Measurements from ENCODE around the gene ARHGAP33. TPM values are rescaled to one million over a fixed set of nuclear protein-coding genes. Genes with fewer than 3 reads are reported as not detected.
"Not testable (repeated sequence)": the region's sequence is repeated elsewhere in the genome, so short reads cannot be mapped to it uniquely, and the experiment has no call there.

The ARHGAP33 gene
- polyA plus RNA-seq, 1 of the 3 experiments (the other 2 are of a cell fraction), result 7.8 TPM

DNA sequence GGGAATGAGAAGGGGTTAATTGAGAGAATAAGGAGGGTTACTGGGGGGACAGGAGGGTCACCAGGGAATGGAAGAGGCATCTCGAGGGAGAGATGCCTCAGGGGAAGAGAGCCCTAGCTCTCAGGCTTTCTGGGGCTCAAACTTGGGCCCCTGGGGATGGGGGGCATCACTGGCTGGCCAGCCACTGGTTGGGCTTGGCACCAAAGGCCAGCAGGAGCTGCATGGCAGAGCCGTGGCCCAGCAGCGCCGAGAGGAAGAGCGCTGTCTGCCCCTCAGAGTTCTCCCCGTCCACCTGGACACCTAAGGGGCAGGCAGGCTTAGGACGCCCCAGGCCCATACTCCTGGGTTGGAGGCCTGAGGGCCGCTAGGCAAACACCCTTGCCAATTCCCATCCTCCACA, 17.5 kb downstream of the ARHGAP33 start (continued):
- no peak for TF ChIP-seq GABPA (IDR thresholded peaks at IDR 0.05; ENCODE audit: low read depth)
- TF ChIP-seq RAD21 (IDR thresholded peaks at IDR 0.05; ENCODE audit: low read length), result no peak
- TF ChIP-seq, protein P1, sequence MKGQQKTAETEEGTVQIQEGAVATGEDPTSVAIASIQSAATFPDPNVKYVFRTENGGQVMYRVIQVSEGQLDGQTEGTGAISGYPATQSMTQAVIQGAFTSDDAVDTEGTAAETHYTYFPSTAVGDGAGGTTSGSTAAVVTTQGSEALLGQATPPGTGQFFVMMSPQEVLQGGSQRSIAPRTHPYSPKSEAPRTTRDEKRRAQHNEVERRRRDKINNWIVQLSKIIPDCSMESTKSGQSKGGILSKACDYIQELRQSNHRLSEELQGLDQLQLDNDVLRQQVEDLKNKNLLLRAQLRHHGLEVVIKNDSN (IDR thresholded peaks at IDR 0.05; ENCODE audit: borderline replicate concordance, low read depth), result no peak
- TF ChIP-seq, protein P2, sequence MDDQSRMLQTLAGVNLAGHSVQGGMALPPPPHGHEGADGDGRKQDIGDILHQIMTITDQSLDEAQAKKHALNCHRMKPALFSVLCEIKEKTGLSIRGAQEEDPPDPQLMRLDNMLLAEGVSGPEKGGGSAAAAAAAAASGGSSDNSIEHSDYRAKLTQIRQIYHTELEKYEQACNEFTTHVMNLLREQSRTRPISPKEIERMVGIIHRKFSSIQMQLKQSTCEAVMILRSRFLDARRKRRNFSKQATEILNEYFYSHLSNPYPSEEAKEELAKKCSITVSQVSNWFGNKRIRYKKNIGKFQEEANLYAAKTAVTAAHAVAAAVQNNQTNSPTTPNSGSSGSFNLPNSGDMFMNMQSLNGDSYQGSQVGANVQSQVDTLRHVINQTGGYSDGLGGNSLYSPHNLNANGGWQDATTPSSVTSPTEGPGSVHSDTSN (IDR thresholded peaks at IDR 0.05), result no peak

DNA sequence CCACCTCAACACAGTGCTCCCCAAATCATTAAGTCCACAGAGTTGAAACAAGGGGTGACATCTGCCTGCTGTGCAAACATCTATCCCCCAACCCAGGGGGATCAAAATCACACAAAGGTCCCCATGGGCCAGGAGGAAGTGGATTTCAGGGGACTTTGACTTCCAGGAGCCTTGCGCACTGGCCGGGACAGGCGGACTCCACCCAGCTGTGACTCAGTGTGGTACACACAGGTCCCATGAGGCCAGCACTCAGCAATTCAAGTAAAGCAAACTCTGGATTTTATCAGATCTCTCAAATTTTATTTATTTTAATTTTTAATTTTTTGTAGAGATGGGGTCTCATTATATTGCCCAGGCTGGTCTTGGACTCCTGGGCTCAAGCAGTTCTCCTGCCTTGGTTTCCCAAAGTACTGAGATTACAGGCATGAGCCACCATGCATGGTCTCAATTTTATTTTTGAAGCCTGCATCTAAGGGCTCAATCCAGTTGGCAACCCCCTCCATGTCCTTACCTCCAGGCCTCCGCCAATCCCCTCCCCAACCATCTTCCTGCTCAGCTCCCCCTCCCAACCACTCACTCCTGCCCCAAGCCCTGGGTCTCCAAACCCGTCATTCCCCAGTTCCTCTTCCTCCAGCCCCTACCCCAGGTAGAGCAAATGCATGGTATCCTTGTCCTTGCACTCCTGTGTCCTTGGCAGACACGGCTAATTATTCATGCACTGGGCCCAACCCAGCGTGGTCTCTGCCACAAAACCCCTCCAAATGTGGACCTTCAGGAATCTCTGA, 18.2 kb downstream of the ARHGAP33 start:
- POLR2A ChIA-PET, result no interaction called here
- CTCF ChIA-PET, result no interaction called here

DNA sequence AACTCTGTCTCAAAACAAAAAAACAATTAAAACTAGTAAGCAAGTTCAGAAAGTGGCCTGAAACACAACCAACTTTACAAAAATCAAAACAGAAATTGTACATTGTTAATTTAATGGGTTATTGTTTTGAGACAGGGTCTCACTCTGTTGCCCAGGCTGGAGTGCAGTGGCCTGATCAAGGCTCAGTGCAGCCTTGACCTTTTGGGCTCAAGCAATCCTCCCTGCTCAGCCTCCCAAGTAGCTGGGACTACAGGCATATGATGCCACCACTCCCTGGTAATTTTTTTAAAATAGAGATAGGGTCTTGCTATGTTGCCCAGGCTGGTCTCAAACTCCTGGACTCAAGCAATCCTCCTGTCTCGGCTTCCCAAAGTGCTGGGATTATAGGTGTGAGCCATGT, 20.2 kb downstream of the ARHGAP33 start:
- H3K9me3 ChIP-seq; H3K9me2 ChIP-seq; H3K9ac ChIP-seq; DNase-seq; POLR2A ChIA-PET; H3K4me3 ChIP-seq (ENCODE audit: low read depth in 2 of 2, low read length in 1 of 2); H3K36me3 ChIP-seq (replicated peaks in 1 of 2; ENCODE audit: control insufficient read depth in 1 of 2, insufficient read depth in 2 of 2, low read length in 1 of 2); H2AFZ ChIP-seq (ENCODE audit: low read depth); H3K27ac ChIP-seq (ENCODE audit: low read depth in 2 of 2, low read length in 1 of 2); H3K4me2 ChIP-seq; CTCF ChIA-PET; H3K79me2 ChIP-seq (ENCODE audit: insufficient read depth); H3K4me1 ChIP-seq (ENCODE audit: control insufficient read depth in 1 of 2, insufficient read depth in 2 of 2, low read depth in 1 of 2, low read length in 1 of 2); H4K20me1 ChIP-seq (ENCODE audit: insufficient read depth); H3F3A ChIP-seq (replicated peaks; ENCODE audit: insufficient read depth): not testable (repeated sequence)
- H3K27me3 ChIP-seq (ENCODE audit: insufficient read depth), result peaks cover 14% of the 10 kb centered on the region; the same call in 1 of the 2 replicates
- 57% methylated on average over 1 of the region's 1 CpG for WGBS (ENCODE audit: low lambda C conversion rate)

More for the DNA sequence above, 18.2 kb downstream of the ARHGAP33 start:
- Histone ChIP-seq H3K4me3 (ENCODE audit: low read depth in 2 of 2, low read length in 1 of 2) (no peak overlapping the region), H3K27ac (ENCODE audit: low read depth in 2 of 2, low read length in 1 of 2) (no peak overlapping the region), H3K4me2 (no peak overlapping the region), H3K79me2 (ENCODE audit: insufficient read depth) (no peaks in the 10 kb centered on the region), H3K9me2 (no peaks in the 10 kb centered on the region), H3K36me3 (replicated peaks in 1 of 2; ENCODE audit: control insufficient read depth in 1 of 2, insufficient read depth in 2 of 2, low read length in 1 of 2) (no peaks in the 10 kb centered on the region), H3K9me3 (no peaks in the 10 kb centered on the region), H4K20me1 (ENCODE audit: insufficient read depth) (no peaks in the 10 kb centered on the region), H3K9ac (no peak overlapping the region), H3K4me1 (ENCODE audit: control insufficient read depth in 1 of 2, insufficient read depth in 2 of 2, low read depth in 1 of 2, low read length in 1 of 2) (no peaks in the 10 kb centered on the region), H3F3A (replicated peaks; ENCODE audit: insufficient read depth) (no peaks in the 10 kb centered on the region), H2AFZ (ENCODE audit: low read depth) (no peak overlapping the region), H3K27me3 (ENCODE audit: insufficient read depth) (no peaks in the 10 kb centered on the region)
- 76% methylated on average over 7 of the region's 7 CpGs for WGBS (ENCODE audit: low lambda C conversion rate)
- TF ChIP-seq GATA2 (CRISPR knock-in tag; IDR thresholded peaks at IDR 0.05) (no peak), MEF2A (IDR thresholded peaks at IDR 0.05; ENCODE audit: borderline replicate concordance, low read depth) (no peak), MXI1 (IDR thresholded peaks at IDR 0.05; ENCODE audit: low read depth, low read length) (no peak), GABPA (IDR thresholded peaks at IDR 0.05; ENCODE audit: low read depth) (no peak), NFIC (IDR thresholded peaks at IDR 0.05; ENCODE audit: borderline replicate concordance) (no peak), RAD21 (IDR thresholded peaks at IDR 0.05; ENCODE audit: low read length) (no peak)
- TF ChIP-seq, protein P3, sequence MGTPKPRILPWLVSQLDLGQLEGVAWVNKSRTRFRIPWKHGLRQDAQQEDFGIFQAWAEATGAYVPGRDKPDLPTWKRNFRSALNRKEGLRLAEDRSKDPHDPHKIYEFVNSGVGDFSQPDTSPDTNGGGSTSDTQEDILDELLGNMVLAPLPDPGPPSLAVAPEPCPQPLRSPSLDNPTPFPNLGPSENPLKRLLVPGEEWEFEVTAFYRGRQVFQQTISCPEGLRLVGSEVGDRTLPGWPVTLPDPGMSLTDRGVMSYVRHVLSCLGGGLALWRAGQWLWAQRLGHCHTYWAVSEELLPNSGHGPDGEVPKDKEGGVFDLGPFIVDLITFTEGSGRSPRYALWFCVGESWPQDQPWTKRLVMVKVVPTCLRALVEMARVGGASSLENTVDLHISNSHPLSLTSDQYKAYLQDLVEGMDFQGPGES (IDR thresholded peaks at IDR 0.05; ENCODE audit: low read depth, low read length), result no peak
- no peak for DNase-seq
